ENCODE measurements around the gene CRIP2. TPM values are rescaled to one million over a fixed set of nuclear protein-coding genes. Genes with fewer than 3 reads are reported as not detected.

The CRIP2 gene
- total and polyA plus RNA-seq, 2 donors (not counting 3 experiments of a cell fraction or from before 2014, with no cell fraction given), result 322 to 954 TPM

DNA sequence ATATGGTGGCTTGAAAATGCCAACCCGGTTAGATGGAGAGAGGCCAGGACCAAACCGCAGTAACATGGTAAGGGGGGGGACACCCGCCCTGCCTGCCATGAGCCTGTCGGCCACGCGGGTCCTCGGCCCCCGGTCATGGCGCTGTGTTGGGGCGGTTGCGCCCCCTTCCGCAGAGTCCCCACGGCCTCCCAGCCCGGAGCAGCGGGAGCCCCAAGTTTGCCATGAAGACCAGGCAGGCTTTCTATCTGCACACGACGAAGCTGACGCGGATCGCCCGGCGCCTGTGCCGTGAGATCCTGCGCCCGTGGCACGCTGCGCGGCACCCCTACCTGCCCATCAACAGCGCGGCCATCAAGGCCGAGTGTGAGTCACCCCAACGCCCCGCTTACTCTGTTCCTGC lies 10.1 kb upstream of the CRIP2 start:
- no peaks in the 10 kb centered on the region for H3K27me3 ChIP-seq (ENCODE audit: control insufficient read depth in 2 of 2, insufficient read depth in 2 of 2, low read length in 2 of 2)
- no peak overlapping the region for H3K27ac ChIP-seq (ENCODE audit: insufficient read depth, low read depth, low read length)
- no peak for DNase-seq (ENCODE audit: low read depth, low spot score)
- H3K79me2 ChIP-seq (ENCODE audit: control insufficient read depth, insufficient read depth, low read length), result no peaks in the 10 kb centered on the region
- no peak for FAIRE-seq
- no peak for TF ChIP-seq GATA2 (IDR thresholded peaks at IDR 0.05; ENCODE audit: insufficient read depth, insufficient read length, low read depth, low read length)
- no peak for TF ChIP-seq JUN (IDR thresholded peaks at IDR 0.05; ENCODE audit: borderline replicate concordance, insufficient read depth, insufficient read length, low read depth)
- TF ChIP-seq EZH2 (IDR thresholded peaks at IDR 0.05; ENCODE audit: borderline replicate concordance, low read depth, low read length, severe bottlenecking), result no peak
- TF ChIP-seq, protein P1, sequence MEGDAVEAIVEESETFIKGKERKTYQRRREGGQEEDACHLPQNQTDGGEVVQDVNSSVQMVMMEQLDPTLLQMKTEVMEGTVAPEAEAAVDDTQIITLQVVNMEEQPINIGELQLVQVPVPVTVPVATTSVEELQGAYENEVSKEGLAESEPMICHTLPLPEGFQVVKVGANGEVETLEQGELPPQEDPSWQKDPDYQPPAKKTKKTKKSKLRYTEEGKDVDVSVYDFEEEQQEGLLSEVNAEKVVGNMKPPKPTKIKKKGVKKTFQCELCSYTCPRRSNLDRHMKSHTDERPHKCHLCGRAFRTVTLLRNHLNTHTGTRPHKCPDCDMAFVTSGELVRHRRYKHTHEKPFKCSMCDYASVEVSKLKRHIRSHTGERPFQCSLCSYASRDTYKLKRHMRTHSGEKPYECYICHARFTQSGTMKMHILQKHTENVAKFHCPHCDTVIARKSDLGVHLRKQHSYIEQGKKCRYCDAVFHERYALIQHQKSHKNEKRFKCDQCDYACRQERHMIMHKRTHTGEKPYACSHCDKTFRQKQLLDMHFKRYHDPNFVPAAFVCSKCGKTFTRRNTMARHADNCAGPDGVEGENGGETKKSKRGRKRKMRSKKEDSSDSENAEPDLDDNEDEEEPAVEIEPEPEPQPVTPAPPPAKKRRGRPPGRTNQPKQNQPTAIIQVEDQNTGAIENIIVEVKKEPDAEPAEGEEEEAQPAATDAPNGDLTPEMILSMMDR (IDR thresholded peaks at IDR 0.05; ENCODE audit: extremely low read depth in 1 of 2, insufficient read depth in 1 of 2, low read depth in 1 of 2, low read length in 2 of 2), result no peak
- no peak for TF ChIP-seq FOS (IDR thresholded peaks at IDR 0.05; ENCODE audit: borderline replicate concordance, insufficient read depth, low read length)
- no peak for TF ChIP-seq POLR2A (IDR thresholded peaks at IDR 0.05; ENCODE audit: low read depth, low read length)
- TF ChIP-seq MYC (IDR thresholded peaks at IDR 0.05; ENCODE audit: low read depth, low read length), result no peak
- TF ChIP-seq, protein P2, sequence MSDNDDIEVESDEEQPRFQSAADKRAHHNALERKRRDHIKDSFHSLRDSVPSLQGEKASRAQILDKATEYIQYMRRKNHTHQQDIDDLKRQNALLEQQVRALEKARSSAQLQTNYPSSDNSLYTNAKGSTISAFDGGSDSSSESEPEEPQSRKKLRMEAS (IDR thresholded peaks at IDR 0.05; ENCODE audit: insufficient read depth, insufficient read length), result no peak
- TF ChIP-seq POLR2AphosphoS5 (IDR thresholded peaks at IDR 0.05; ENCODE audit: insufficient read depth, low read depth, low read length), result no peak
- dilution Hi-C loops (cut with MboI; ENCODE audit: extremely low pct_ligation_motif_present, low sequenced_read_pairs) (no loop called here), intact Hi-C loops (cut with micrococcal nuclease) (no loop called here)
- H3K9me1 ChIP-seq (replicated peaks; ENCODE audit: control insufficient read depth, extremely low read depth, insufficient read depth, low read length), result no peaks in the 10 kb centered on the region
- H3K9ac ChIP-seq (replicated peaks; ENCODE audit: extremely low read depth, insufficient read depth, low read length), result no peak overlapping the region
- BruUV-seq (replicated peaks), result TSS peak; percentile 37
- CTCF ChIA-PET, result interaction anchor here (1.0 kb wide), 1 partner anchor 16 kb away, joined by 3 read pairs; no protein-coding TSS in a partner anchor
- H3K36me3 ChIP-seq (ENCODE audit: control insufficient read depth in 2 of 2, extremely low read depth in 1 of 2, insufficient read depth in 2 of 2, low read length in 2 of 2), result peaks cover 10 to 59% of the 10 kb centered on the region in 2 experiments
- POLR2A ChIA-PET, result no interaction called here
- no peaks in the 10 kb centered on the region for H3K9me3 ChIP-seq (replicated peaks; ENCODE audit: control insufficient read depth, insufficient read depth, low read length)
- H3K4me3 ChIP-seq (replicated peaks in 1 of 3; ENCODE audit: insufficient read depth in 1 of 3, low read depth in 1 of 3, low read length in 3 of 3), result no peak overlapping the region
- H4K20me1 ChIP-seq (replicated peaks; ENCODE audit: control insufficient read depth, extremely low read depth, insufficient read depth, low read length), result no peaks in the 10 kb centered on the region
- no peak overlapping the region for H2AFZ ChIP-seq (ENCODE audit: low read depth, low read length)
- no peaks in the 10 kb centered on the region for H3K4me1 ChIP-seq (ENCODE audit: control insufficient read depth, extremely low read depth, insufficient read depth, low read length)
- no peak overlapping the region for H3K4me2 ChIP-seq (ENCODE audit: insufficient read depth, low read length)

All from endothelial cell of umbilical vein (primary cell).